HepG2 (cell line): ENCODE results near the gene MRI1. TPM values are rescaled to one million over a fixed set of nuclear protein-coding genes. Genes with fewer than 3 reads are reported as not detected.

Experiments
- AGO1 ChIP-seq: fragments of 200-400 bp; formaldehyde crosslinking; IDR thresholded peaks from 2 replicates; pipeline ENCODE4 v1.6.1; 2017; ENCODE audit warnings: mild to moderate bottlenecking, low read depth, low read length, moderate library complexity; ENCODE audit not compliant: poor library complexity, severe bottlenecking
- CHD4 ChIP-seq: fragments of 200-600 bp; sonication (generic); IDR thresholded peaks from 2 replicates; pipeline ENCODE4 v1.7.0; 2017; ENCODE audit warnings: mild to moderate bottlenecking, low read length, borderline replicate concordance
- ELK4 ChIP-seq: sonication (generic); formaldehyde crosslinking; IDR thresholded peaks from 2 replicates; pipeline ENCODE4 v1.9.0; 2021; ENCODE audit warnings: missing genetic modification reagents, borderline replicate concordance
- KLF11 ChIP-seq: IDR thresholded peaks from 2 replicates; pipeline ENCODE4 v1.6.1; 2016; ENCODE audit warnings: missing compliant biosample characterization
- MAFF ChIP-seq: IDR thresholded peaks from 2 replicates; pipeline ENCODE4 v1.6.1; 2011; ENCODE audit warnings: low read depth, low read length, improper control_type of control experiment
- MBD4 ChIP-seq: IDR thresholded peaks from 2 replicates; pipeline ENCODE4 v1.6.1; 2012; ENCODE audit warnings: low read length, inconsistent platforms, borderline replicate concordance
- MXD4 ChIP-seq: IDR thresholded peaks from 2 replicates; pipeline ENCODE4 v1.6.1; 2016; ENCODE audit warnings: mild to moderate bottlenecking, missing biosample characterization, missing genetic modification reagents
- SCMH1 ChIP-seq: sonication (generic); formaldehyde crosslinking; IDR thresholded peaks from 2 replicates; pipeline ENCODE4 v1.9.0; 2021; ENCODE audit warnings: missing genetic modification reagents, mild to moderate bottlenecking, borderline replicate concordance
- YY1 ChIP-seq: IDR thresholded peaks from 2 replicates; pipeline ENCODE4 v1.6.1; 2011; ENCODE audit warnings: low read length, low read depth, moderate library complexity, mild to moderate bottlenecking; ENCODE audit not compliant: insufficient read depth, insufficient replicate concordance
- ZMAT3 ChIP-seq: sonication (generic); formaldehyde crosslinking; conservative IDR thresholded peaks from 2 replicates; pipeline ENCODE4 v1.7.0; 2021; ENCODE audit warnings: missing genetic modification reagents
- ZNF431 ChIP-seq: sonication (generic); formaldehyde crosslinking; IDR thresholded peaks from 2 replicates; pipeline ENCODE4 v1.9.0; 2022; ENCODE audit warnings: missing genetic modification reagents, low read depth, mild to moderate bottlenecking, borderline replicate concordance
- ZNF446 ChIP-seq: sonication (generic); formaldehyde crosslinking; IDR thresholded peaks from 2 replicates; pipeline ENCODE4 v1.5.0; 2020; ENCODE audit warnings: mild to moderate bottlenecking, missing genetic modification reagents
- ZNF513 ChIP-seq: sonication (generic); formaldehyde crosslinking; conservative IDR thresholded peaks from 2 replicates; pipeline ENCODE4 v1.5.0; 2020; ENCODE audit warnings: missing genetic modification reagents
- ZNF570 ChIP-seq: sonication (generic); formaldehyde crosslinking; IDR thresholded peaks from 2 replicates; pipeline ENCODE4 v1.4.0; 2020; ENCODE audit warnings: mild to moderate bottlenecking, missing genetic modification reagents, borderline replicate concordance
- ZNF816 ChIP-seq: sonication (generic); formaldehyde crosslinking; IDR thresholded peaks from 2 replicates; pipeline ENCODE4 v1.8.0; 2022; ENCODE audit warnings: missing genetic modification reagents, mild to moderate bottlenecking, borderline replicate concordance
- polyA plus RNA-seq, 8 experiments: library from polyadenylated mRNA; depleted of rRNA in 3 of 8; stranded (reverse) in 7 of 8; unstranded in 1 of 8; fragments of >200 nt; fragmentation: Illumina TruSeq in 4 of 8; extraction: Trizol in 4 of 8; gene quantifications; 2 replicates each; pipeline versions ENCODE4 v1.2.1 to v1.2.3, GENCODE V29; 2011 to 2016; ENCODE audit warnings: low read depth in 4 of 8, missing spikeins in 1 of 8, mixed read lengths in 1 of 8; ENCODE audit not compliant: insufficient read depth in 1 of 8
- total RNA-seq, 5 experiments: library from RNA; depleted of rRNA; stranded (reverse); fragments of >200 nt; fragmentation: Illumina TruSeq; extraction: Trizol; gene quantifications; 2 replicates each; pipeline ENCODE4 v1.2.3, GENCODE V29; 2016; ENCODE audit warnings: low read depth in 1 of 5
- TF ChIP-seq, protein P1 (sequence below): sonication (generic); formaldehyde crosslinking; IDR thresholded peaks from 2 replicates; pipeline ENCODE4 v1.4.0; 2020; ENCODE audit warnings: missing genetic modification reagents, borderline replicate concordance

The MRI1 gene
- total and polyA plus RNA-seq, 2 of the 13 experiments (the other 11 are each of a cell fraction or from before 2014, with no cell fraction given): 20.1 to 20.6 TPM

- TF ChIP-seq ZNF513 (CRISPR knock-in tag): 0 out of 2 replicates have a peak, but pooled peaks have one; percentile 73
- no peak for TF ChIP-seq CHD4
- TF ChIP-seq ZMAT3 (CRISPR knock-in tag): no peak; the same call in 1 of the 2 replicates
- 0 out of 2 replicates have a peak, but pooled peaks have one; percentile 66 for TF ChIP-seq ELK4
- TF ChIP-seq SCMH1 (CRISPR knock-in tag): no peak
- TF ChIP-seq, protein P1, sequence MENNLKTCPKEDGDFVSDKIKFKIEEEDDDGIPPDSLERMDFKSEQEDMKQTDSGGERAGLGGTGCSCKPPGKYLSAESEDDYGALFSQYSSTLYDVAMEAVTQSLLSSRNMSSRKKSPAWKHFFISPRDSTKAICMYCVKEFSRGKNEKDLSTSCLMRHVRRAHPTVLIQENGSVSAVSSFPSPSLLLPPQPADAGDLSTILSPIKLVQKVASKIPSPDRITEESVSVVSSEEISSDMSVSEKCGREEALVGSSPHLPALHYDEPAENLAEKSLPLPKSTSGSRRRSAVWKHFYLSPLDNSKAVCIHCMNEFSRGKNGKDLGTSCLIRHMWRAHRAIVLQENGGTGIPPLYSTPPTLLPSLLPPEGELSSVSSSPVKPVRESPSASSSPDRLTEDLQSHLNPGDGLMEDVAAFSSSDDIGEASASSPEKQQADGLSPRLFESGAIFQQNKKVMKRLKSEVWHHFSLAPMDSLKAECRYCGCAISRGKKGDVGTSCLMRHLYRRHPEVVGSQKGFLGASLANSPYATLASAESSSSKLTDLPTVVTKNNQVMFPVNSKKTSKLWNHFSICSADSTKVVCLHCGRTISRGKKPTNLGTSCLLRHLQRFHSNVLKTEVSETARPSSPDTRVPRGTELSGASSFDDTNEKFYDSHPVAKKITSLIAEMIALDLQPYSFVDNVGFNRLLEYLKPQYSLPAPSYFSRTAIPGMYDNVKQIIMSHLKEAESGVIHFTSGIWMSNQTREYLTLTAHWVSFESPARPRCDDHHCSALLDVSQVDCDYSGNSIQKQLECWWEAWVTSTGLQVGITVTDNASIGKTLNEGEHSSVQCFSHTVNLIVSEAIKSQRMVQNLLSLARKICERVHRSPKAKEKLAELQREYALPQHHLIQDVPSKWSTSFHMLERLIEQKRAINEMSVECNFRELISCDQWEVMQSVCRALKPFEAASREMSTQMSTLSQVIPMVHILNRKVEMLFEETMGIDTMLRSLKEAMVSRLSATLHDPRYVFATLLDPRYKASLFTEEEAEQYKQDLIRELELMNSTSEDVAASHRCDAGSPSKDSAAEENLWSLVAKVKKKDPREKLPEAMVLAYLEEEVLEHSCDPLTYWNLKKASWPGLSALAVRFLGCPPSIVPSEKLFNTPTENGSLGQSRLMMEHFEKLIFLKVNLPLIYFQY (CRISPR knock-in tag): no peak
- 0 out of 2 replicates have a peak, but pooled peaks have one; percentile 3 for TF ChIP-seq MAFF
- peak; percentile 63; the same call in 1 of the 2 replicates for TF ChIP-seq KLF11 (CRISPR knock-in tag)
- 0 out of 2 replicates have a peak, but pooled peaks have one; percentile 28 for TF ChIP-seq ZNF816 (CRISPR knock-in tag)
- no peak for TF ChIP-seq MBD4
- TF ChIP-seq MXD4: peak; percentile 69; the same call in 1 of the 2 replicates
- peak; percentile 91 for TF ChIP-seq YY1
- TF ChIP-seq AGO1: peak; percentile 42
- no peak for TF ChIP-seq ZNF446
- TF ChIP-seq ZNF431 (CRISPR knock-in tag): peak; percentile 61; the same call in 1 of the 2 replicates
- no peak for TF ChIP-seq ZNF570 (CRISPR knock-in tag)
Measured at GRCh38 chr19:13774217-13775191, 10.2 kb downstream of the MRI1 start, which contains the start of gene C19orf53 (continued).
